Gastroesophageal sphincter (tissue), 4 donors: ENCODE measurements around the gene IGSF9. TPM values are rescaled to one million over a fixed set of nuclear protein-coding genes. Genes with fewer than 3 reads are reported as not detected.
A peak's percentile ranks its signal among the peaks of the same experiment; 100 is the strongest.

ENCODE experiments used
- ATAC-seq: fragments of 150-250 bp; one replicate; pipeline ENCODE4 v1.9.1; 2016; ENCODE audit warnings: mild to moderate bottlenecking, moderate library complexity
- H3K27ac ChIP-seq, 4 donors: fragments of 200-600 bp; sonication (generic) in 3 of 4; 1 replicate in 3 of 4; 2 replicates in 1 of 4; pipeline ENCODE4 v1.5.1; 2016 to 2019
- H3K27me3 ChIP-seq: fragments of 200-600 bp; sonication (generic); one replicate; pipeline ENCODE4 v1.5.1; 2019
- H3K36me3 ChIP-seq, 2 donors: fragments of 200-600 bp; sonication (generic); one replicate each; pipeline ENCODE4 v1.5.1; 2019; ENCODE audit warnings: control low read depth in 1 of 2
- H3K4me1 ChIP-seq, 3 donors: fragments of 200-600 bp; sonication (generic); 1 replicate in 2 of 3; 2 replicates in 1 of 3; pipeline ENCODE4 v1.5.1; 2016 to 2019; ENCODE audit warnings: control low read depth in 2 of 3
- H3K4me3 ChIP-seq, 2 donors: fragments of 200-600 bp; sonication (generic); one replicate each; pipeline ENCODE4 v1.5.1; 2019; ENCODE audit warnings: mild to moderate bottlenecking in 1 of 2, moderate library complexity in 1 of 2
- H3K9me3 ChIP-seq, 3 donors: fragments of 200-600 bp; sonication (generic); one replicate each; pipeline ENCODE4 v1.5.1; 2017 to 2019; ENCODE audit warnings: control low read depth in 2 of 3
- EP300 ChIP-seq: sonication (generic); formaldehyde crosslinking; IDR thresholded peaks from one replicate; pipeline ENCODE4 v1.6.1; 2017; ENCODE audit warnings: antibody characterized with exemption, mild to moderate bottlenecking
- POLR2A ChIP-seq, 2 donors: fragments of 450-650 bp; IDR thresholded peaks; one replicate each; pipeline ENCODE4 v1.6.1; 2017; ENCODE audit warnings: antibody characterized with exemption in 2 of 2, mild to moderate bottlenecking in 2 of 2, moderate library complexity in 1 of 2
- POLR2AphosphoS5 ChIP-seq: sonication (generic); formaldehyde crosslinking; IDR thresholded peaks from one replicate; pipeline ENCODE4 v1.6.1; 2017; ENCODE audit warnings: antibody characterized with exemption
- WGBS, 2 donors: methylation state at CpG; one replicate each; pipeline ENCODE4 v1.1.5; 2018; ENCODE audit warnings: low coverage in 1 of 2; 5-methylcytosine and 5-hydroxymethylcytosine counted together
- total RNA-seq, 4 donors: library from RNA; depleted of rRNA; stranded (reverse); fragments of >200 nt; gene quantifications; one replicate each; pipeline ENCODE4 v1.1.0, GENCODE V29; 2016
- TF ChIP-seq, protein P1 (sequence below), 4 experiments: fragments of 200-600 bp in 2 of 4; fragments of 450-650 bp in 2 of 4; sonication (generic) in 1 of 4; IDR thresholded peaks; one replicate each; pipeline ENCODE4 v1.5.1; 2017 to 2019; ENCODE audit warnings: antibody characterized with exemption in 4 of 4, mild to moderate bottlenecking in 2 of 4, moderate library complexity in 2 of 4

IGSF9 gene
- total RNA-seq, 4 donors from 2014 or later = 0.35 to 0.62 TPM; not detected in 2

DNA sequence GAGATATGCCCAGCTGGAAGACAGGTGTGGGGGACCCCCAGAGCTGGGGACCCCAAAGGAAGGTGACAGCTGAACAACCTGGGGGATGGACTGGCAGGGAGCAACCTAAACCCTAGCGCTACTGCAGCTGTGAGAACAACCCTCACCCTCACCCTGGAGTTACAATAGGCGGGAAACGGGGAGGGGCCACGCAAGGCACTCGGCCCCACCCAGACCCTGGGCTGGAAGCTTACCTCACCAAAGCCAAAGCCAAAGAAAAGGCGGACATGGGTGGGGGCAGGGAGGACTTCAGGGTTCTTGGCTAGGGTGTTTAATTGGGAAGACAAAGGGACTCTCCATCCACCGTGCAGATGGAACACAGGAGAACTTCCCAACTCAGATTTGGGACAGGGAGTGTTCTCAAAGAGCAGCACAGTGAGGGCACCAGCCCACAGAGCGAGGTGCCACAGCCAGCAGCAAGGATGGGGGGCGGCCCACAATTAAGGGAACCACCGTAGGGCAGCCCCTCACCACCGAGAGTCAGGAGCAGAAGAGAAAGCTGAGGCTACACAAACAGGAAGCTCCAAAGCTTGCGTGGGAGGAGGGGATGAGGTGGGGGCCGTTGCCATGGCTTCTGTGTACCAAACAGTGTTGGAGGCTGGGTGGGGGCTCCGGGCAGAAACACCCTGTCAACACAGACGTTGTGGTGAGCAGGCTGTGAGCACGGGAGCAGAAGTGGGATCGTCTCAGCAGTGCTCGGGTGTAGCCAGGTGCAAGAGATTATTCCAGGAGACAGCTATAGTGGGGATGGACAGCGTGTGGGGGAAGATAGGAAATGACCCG, 22.0 kb downstream of the IGSF9 start:
- no peaks in the 10 kb centered on the region for H3K9me3 ChIP-seq
- ATAC-seq = peak; percentile 60
- peaks cover 0 to 27% of the 10 kb centered on the region in 2 donors for H3K36me3 ChIP-seq
- TF ChIP-seq, protein P1, sequence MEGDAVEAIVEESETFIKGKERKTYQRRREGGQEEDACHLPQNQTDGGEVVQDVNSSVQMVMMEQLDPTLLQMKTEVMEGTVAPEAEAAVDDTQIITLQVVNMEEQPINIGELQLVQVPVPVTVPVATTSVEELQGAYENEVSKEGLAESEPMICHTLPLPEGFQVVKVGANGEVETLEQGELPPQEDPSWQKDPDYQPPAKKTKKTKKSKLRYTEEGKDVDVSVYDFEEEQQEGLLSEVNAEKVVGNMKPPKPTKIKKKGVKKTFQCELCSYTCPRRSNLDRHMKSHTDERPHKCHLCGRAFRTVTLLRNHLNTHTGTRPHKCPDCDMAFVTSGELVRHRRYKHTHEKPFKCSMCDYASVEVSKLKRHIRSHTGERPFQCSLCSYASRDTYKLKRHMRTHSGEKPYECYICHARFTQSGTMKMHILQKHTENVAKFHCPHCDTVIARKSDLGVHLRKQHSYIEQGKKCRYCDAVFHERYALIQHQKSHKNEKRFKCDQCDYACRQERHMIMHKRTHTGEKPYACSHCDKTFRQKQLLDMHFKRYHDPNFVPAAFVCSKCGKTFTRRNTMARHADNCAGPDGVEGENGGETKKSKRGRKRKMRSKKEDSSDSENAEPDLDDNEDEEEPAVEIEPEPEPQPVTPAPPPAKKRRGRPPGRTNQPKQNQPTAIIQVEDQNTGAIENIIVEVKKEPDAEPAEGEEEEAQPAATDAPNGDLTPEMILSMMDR (IDR thresholded peaks at IDR 0.05) = no peak
- TF ChIP-seq POLR2A (IDR thresholded peaks at IDR 0.05) (peak; percentile 67 to 70), POLR2AphosphoS5 (peak; percentile 89)
- WGBS, 2 donors = 0 to 15% methylated on average over 11 to 14 of the region's 20 CpGs
- peak overlapping the region; percentile 86 to 96 for H3K4me3 ChIP-seq
- H3K27ac ChIP-seq = peak overlapping the region; percentile 90 to 96 (median 94)
- peaks cover 0 to 71% (median 5%) of the 10 kb centered on the region in 3 donors for H3K4me1 ChIP-seq
- H3K27me3 ChIP-seq = no peaks in the 10 kb centered on the region

DNA sequence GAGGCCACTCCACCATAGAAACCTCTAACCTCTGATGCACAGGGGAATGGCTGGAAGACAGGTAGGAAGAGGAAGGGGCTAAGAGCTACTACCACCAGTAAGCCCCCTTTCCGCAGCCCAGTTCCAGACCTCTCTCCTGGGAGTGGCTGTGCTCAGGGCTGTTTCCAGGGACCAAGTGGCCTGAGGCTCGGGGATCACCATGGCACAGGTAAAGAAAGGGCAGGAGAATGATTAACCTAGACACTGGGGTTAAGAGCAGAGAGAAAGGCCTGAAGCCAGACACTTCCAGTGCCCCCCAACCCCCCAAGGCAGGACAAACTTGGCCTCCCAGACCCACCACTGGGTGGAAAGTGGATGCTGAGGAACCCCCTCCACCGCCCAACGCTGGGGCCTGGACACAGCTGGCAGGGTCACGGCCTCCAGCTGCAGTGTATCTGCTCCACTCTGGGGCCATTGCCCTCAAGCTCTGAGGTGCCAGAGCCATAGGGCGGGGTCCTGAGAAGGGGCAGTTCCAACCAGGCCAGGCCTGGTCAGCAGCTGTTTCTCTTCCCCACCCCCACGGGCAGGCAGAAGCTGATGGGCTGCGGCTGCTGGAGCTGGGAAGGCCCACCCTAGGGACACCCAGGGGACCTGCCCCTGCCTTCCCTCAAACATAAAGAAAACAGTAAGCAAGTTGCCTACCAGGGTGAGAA, 22.8 kb downstream of the IGSF9 start:
- peaks cover 0 to 76% (median 5%) of the 10 kb centered on the region in 3 donors for H3K4me1 ChIP-seq
- H3K9me3 ChIP-seq = no peaks in the 10 kb centered on the region
- H3K27ac ChIP-seq = peak overlapping the region; percentile 90 to 96 (median 94)
- H3K36me3 ChIP-seq = peaks cover 0 to 34% of the 10 kb centered on the region in 2 donors
- TF ChIP-seq, protein P1 (IDR thresholded peaks at IDR 0.05) = no peak
- no peak for TF ChIP-seq EP300
- peak; percentile 11 for ATAC-seq
- peak overlapping the region; percentile 2 to 96 for H3K4me3 ChIP-seq
- no peaks in the 10 kb centered on the region for H3K27me3 ChIP-seq
- 30 to 50% methylated on average over 2 to 4 of the region's 8 CpGs for WGBS, 2 donors

DNA sequence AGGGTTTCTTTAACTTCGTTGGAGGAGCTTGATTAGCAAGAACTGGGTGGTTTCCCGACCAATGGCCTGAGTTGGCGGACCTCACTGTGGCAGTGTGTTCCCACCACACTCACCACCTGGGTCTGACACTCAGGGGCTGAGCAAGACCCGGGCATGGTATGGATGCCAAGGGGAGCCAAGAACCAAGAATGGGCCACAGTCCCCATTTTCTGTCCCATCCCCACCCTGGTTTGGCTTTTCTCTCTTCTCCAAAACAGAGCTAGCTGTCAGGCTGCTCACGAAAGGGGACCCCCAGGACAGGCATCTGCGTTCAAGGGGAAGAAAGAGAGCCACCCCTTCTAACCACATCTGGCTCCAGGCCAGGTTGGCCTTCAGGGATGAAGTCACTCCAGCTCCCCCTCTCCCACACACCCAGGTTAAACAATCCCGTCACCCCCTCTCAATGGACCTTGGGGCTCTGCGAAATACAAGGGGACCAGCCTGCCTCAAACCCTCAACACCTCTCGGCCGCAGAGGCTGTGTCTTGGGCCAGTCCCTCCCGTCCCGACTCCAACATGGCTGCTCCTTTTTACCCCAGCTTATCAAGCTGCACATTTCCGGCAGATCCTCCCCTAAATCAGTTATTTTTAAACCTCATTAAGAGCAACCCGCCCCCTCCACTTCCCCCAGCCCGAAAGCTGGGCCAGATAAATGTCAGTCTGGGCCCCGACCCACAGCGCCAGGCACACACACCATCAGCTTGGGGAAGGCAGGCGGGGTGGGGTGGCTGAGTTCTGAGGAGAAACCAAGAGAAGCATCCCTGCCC, 23.5 kb downstream of the IGSF9 start:
- ATAC-seq = no peak
- peaks cover 0 to 39% of the 10 kb centered on the region in 2 donors for H3K36me3 ChIP-seq
- H3K27me3 ChIP-seq = no peaks in the 10 kb centered on the region
- TF ChIP-seq POLR2A (IDR thresholded peaks at IDR 0.05) (no peak), EP300 (no peak), POLR2AphosphoS5 (no peak)
- TF ChIP-seq, protein P1 (IDR thresholded peaks at IDR 0.05) = no peak
- peaks cover 0 to 77% (median 5%) of the 10 kb centered on the region in 3 donors for H3K4me1 ChIP-seq
- 38% methylated on average over 16 of the region's 18 CpGs; no CpG with 5 or more reads in 1 of the 2 donors for WGBS, 2 donors
- H3K9me3 ChIP-seq = no peaks in the 10 kb centered on the region
- H3K27ac ChIP-seq = peak overlapping the region; percentile 90 to 96 (median 94)
- peak overlapping the region in 1 of 2 donors; percentile 96 for H3K4me3 ChIP-seq

DNA sequence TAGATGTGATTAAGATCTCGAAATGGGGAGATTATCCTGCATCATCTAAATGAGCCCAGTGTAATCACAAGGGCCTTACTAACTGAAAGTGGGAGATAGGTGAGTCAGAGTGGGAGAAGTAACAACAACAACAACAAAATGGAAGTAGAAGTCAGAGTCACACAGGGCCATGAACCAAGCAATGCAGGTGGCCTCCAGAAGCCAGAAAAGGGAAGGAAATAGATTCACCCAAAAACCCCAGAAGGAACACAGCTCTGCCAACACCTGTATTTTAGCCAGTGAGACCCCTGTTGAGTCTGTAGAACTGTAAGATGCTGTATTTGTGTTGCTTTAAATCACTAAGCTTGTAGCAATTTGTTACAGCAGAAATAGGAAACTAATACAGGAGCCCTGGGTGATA, 24.2 kb downstream of the IGSF9 start:
- Histone ChIP-seq H3K27ac (peak overlapping the region in 3 of 4 donors; percentile 93 to 96 (median 94)), H3K9me3 (no peaks in the 10 kb centered on the region), H3K4me3 (peak overlapping the region in 1 of 2 donors; percentile 96), H3K4me1 (peaks cover 0 to 77% (median 8%) of the 10 kb centered on the region in 3 donors), H3K27me3 (no peaks in the 10 kb centered on the region), H3K36me3 (peaks cover 0 to 39% of the 10 kb centered on the region in 2 donors)
- TF ChIP-seq, protein P1 (IDR thresholded peaks at IDR 0.05) = no peak
- no peak for TF ChIP-seq POLR2AphosphoS5
- TF ChIP-seq EP300 = no peak
- no peak for TF ChIP-seq POLR2A (IDR thresholded peaks at IDR 0.05)
- 60% methylated on average over 1 of the region's 1 CpG; no CpG with 5 or more reads in 1 of the 2 donors for WGBS, 2 donors
- ATAC-seq = no peak
